NCI-H1105 treated with DMSO at 0.1 percent for 48 hours (cell line): Measurements from ENCODE around the gene KLHL41.
A peak's percentile ranks its signal among the peaks of the same experiment; 100 is the strongest.
"Not testable (repeated sequence)": the region's sequence is repeated elsewhere in the genome, so short reads cannot be mapped to it uniquely, and the experiment has no call there.

Experiments used
- DNase-seq: peaks from one replicate; lab custom pipeline; 2025; lab: John Stamatoyannopoulos, UW

The KLHL41 gene

GRCh38 chr2:169572821-169573159, 63.3 kb downstream of the KLHL41 start:
- DNase-seq = no peak

- DNase-seq = peak; percentile 88
These were observed 63.9 kb downstream of the KLHL41 start, which contains the start of gene FASTKD1 for GRCh38 chr2:169573160-169573973. FASTKD1 (minus strand) TSS chr2:169573865; CDS start chr2:169572029, 1,836 bp downstream.

- no peak for DNase-seq
These were observed 64.4 kb downstream of the KLHL41 start for GRCh38 chr2:169573974-169574299.

GRCh38 chr2:169574539-169574938, 65.0 kb downstream of the KLHL41 start:
- not testable (repeated sequence) for DNase-seq

- not testable (repeated sequence) for DNase-seq
These were observed 65.8 kb downstream of the KLHL41 start for GRCh38 chr2:169575264-169575663.
